ENCODE measurements around the gene KIF26B.

The KIF26B gene

GRCh38 chr1:245278846-245279245, 124.1 kb downstream of the KIF26B start:
- DNase-seq (ENCODE audit: low read depth in 2 of 2), result no peak

GRCh38 chr1:245279346-245279745, 124.6 kb downstream of the KIF26B start:
- no peak for DNase-seq (ENCODE audit: low read depth in 2 of 2)

GRCh38 chr1:245283001-245283400, 128.2 kb downstream of the KIF26B start:
- no peak for DNase-seq (ENCODE audit: low read depth in 2 of 2)

GRCh38 chr1:245285168-245285567, 130.4 kb downstream of the KIF26B start:
- no peak for DNase-seq (ENCODE audit: low read depth in 2 of 2)

- DNase-seq (ENCODE audit: low read depth in 2 of 2), result no peak
These were observed 134.0 kb downstream of the KIF26B start for GRCh38 chr1:245288796-245289195.

GRCh38 chr1:245290836-245291235, 136.1 kb downstream of the KIF26B start:
- DNase-seq (ENCODE audit: low read depth in 2 of 2), result no peak

- no peak for DNase-seq (ENCODE audit: low read depth in 2 of 2)
These were observed 136.6 kb downstream of the KIF26B start for GRCh38 chr1:245291351-245291750.

- DNase-seq (ENCODE audit: low read depth in 2 of 2), result no peak
These were observed 137.4 kb downstream of the KIF26B start for GRCh38 chr1:245292141-245292540.

- no peak for DNase-seq (ENCODE audit: low read depth in 2 of 2)
These were observed 137.8 kb downstream of the KIF26B start for GRCh38 chr1:245292553-245292952.

- no peak for DNase-seq (ENCODE audit: low read depth in 2 of 2)
These were observed 139.2 kb downstream of the KIF26B start for GRCh38 chr1:245294020-245294419.

GRCh38 chr1:245298781-245299180, 144.0 kb downstream of the KIF26B start:
- DNase-seq (ENCODE audit: low read depth in 2 of 2), result no peak

GRCh38 chr1:245301162-245301580, 146.4 kb downstream of the KIF26B start:
- no peak for DNase-seq (ENCODE audit: low read depth in 2 of 2)

- DNase-seq (ENCODE audit: low read depth in 2 of 2), result no peak
These were observed 147.1 kb downstream of the KIF26B start for GRCh38 chr1:245301921-245302320.

- no peak for DNase-seq (ENCODE audit: low read depth in 2 of 2)
These were observed 149.9 kb downstream of the KIF26B start for GRCh38 chr1:245304698-245305097.

GRCh38 chr1:245306020-245306419, 151.2 kb downstream of the KIF26B start:
- DNase-seq (ENCODE audit: low read depth in 2 of 2), result no peak

GRCh38 chr1:245306628-245307410, 152.0 kb downstream of the KIF26B start:
- DNase-seq (ENCODE audit: low read depth in 2 of 2), result no peak

- DNase-seq (ENCODE audit: low read depth in 2 of 2), result no peak
These were observed 156.1 kb downstream of the KIF26B start for GRCh38 chr1:245310571-245311531.

- DNase-seq (ENCODE audit: low read depth in 2 of 2), result no peak
These were observed 157.2 kb downstream of the KIF26B start for GRCh38 chr1:245311887-245312536.

- DNase-seq (ENCODE audit: low read depth in 2 of 2), result no peak
These were observed 158.8 kb downstream of the KIF26B start for GRCh38 chr1:245313576-245313975.

GRCh38 chr1:245316784-245317183, 162.0 kb downstream of the KIF26B start:
- no peak for DNase-seq (ENCODE audit: low read depth in 2 of 2)

GRCh38 chr1:245317217-245317616, 162.4 kb downstream of the KIF26B start:
- DNase-seq (ENCODE audit: low read depth in 2 of 2), result no peak

GRCh38 chr1:245319094-245319493, 164.3 kb downstream of the KIF26B start:
- DNase-seq (ENCODE audit: low read depth in 2 of 2), result no peak
